K562 (cell line): ENCODE measurements around the gene HMGB2. TPM values are rescaled to one million over a fixed set of nuclear protein-coding genes. Genes with fewer than 3 reads are reported as not detected.

Experiments
- ATF6 ChIP-seq: sonication (generic); formaldehyde crosslinking; IDR thresholded peaks from 2 replicates; pipeline ENCODE4 v1.4.0; 2020; ENCODE audit warnings: mild to moderate bottlenecking, missing genetic modification reagents
- FOSL1 ChIP-seq: fragments of 200-800 bp; sonication (Bioruptor generic); conservative IDR thresholded peaks from 2 replicates; pipeline ENCODE4 v1.6.1; 2016; ENCODE audit warnings: missing genetic modification characterization, missing compliant biosample characterization
- RBFOX2 ChIP-seq: fragments of 200-400 bp; formaldehyde crosslinking; IDR thresholded peaks from 2 replicates; pipeline ENCODE4 v1.6.1; 2017; ENCODE audit warnings: low read depth, mild to moderate bottlenecking, low read length, moderate library complexity
- RFX1 ChIP-seq: fragments of 450-650 bp; IDR thresholded peaks from 2 replicates; pipeline ENCODE4 v1.6.1; 2016; ENCODE audit warnings: mild to moderate bottlenecking, moderate library complexity
- RNF2 ChIP-seq: sonication (generic); IDR thresholded peaks from 2 replicates; pipeline ENCODE4 v1.6.1; 2016
- TAF1 ChIP-seq: IDR thresholded peaks from 2 replicates; pipeline ENCODE4 v1.6.1; 2011; ENCODE audit warnings: mild to moderate bottlenecking, low read length, moderate library complexity; ENCODE audit not compliant: insufficient read depth, control insufficient read depth, severe bottlenecking; ENCODE audit errors: extremely low read depth
- ZNF197 ChIP-seq: fragments of 200-800 bp; sonication (Bioruptor generic); IDR thresholded peaks from 2 replicates; pipeline ENCODE4 v1.6.1; 2016; ENCODE audit warnings: low read depth, missing genetic modification characterization, missing compliant biosample characterization
- polyA plus RNA-seq, 8 experiments: library from polyadenylated mRNA; depleted of rRNA in 4 of 8; stranded (reverse) in 5 of 8; unstranded in 3 of 8; fragments of >200 nt; fragmentation: Nextera tagmentation in 2 of 8; fragmentation: Illumina TruSeq in 1 of 8; extraction: Ambion mirVana in 2 of 8; extraction: Trizol in 1 of 8; gene quantifications; 2 replicates each; pipeline versions ENCODE4 v1.2.1 to v1.2.3, GENCODE V29; 2011 to 2014; ENCODE audit warnings: inconsistent platforms in 1 of 8, missing spikeins in 1 of 8
- total RNA-seq, 7 experiments: library from RNA; depleted of rRNA in 6 of 7; stranded (reverse); fragments of >200 nt in 6 of 7; fragmentation: Illumina TruSeq in 2 of 7; extraction: Trizol in 2 of 7; gene quantifications; 2 replicates each; pipeline versions ENCODE4 v1.2.1 to v1.2.3, GENCODE V29; 2011 to 2021; ENCODE audit warnings: low replicate concordance in 1 of 7
- TF ChIP-seq, protein P1 (sequence below): fragments of 450-650 bp; IDR thresholded peaks from 2 replicates; pipeline ENCODE4 v1.7.1; 2018; ENCODE audit warnings: mild to moderate bottlenecking, low read depth; ENCODE audit not compliant: partially characterized antibody

The HMGB2 gene
- total and polyA plus RNA-seq, 9 of the 15 experiments (the other 6 are each of a cell fraction or from before 2014, with no cell fraction given): 309 to 822 (median 626) TPM

GRCh38 chr4:173370130-173370476 lies 35.9 kb upstream of the HMGB2 start (continued):
- TF ChIP-seq ATF6: 0 out of 2 replicates have a peak, but pooled peaks have one; percentile 22
- TF ChIP-seq, protein P1, sequence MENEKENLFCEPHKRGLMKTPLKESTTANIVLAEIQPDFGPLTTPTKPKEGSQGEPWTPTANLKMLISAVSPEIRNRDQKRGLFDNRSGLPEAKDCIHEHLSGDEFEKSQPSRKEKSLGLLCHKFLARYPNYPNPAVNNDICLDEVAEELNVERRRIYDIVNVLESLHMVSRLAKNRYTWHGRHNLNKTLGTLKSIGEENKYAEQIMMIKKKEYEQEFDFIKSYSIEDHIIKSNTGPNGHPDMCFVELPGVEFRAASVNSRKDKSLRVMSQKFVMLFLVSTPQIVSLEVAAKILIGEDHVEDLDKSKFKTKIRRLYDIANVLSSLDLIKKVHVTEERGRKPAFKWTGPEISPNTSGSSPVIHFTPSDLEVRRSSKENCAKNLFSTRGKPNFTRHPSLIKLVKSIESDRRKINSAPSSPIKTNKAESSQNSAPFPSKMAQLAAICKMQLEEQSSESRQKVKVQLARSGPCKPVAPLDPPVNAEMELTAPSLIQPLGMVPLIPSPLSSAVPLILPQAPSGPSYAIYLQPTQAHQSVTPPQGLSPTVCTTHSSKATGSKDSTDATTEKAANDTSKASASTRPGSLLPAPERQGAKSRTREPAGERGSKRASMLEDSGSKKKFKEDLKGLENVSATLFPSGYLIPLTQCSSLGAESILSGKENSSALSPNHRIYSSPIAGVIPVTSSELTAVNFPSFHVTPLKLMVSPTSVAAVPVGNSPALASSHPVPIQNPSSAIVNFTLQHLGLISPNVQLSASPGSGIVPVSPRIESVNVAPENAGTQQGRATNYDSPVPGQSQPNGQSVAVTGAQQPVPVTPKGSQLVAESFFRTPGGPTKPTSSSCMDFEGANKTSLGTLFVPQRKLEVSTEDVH: no peak
- 0 out of 2 replicates have a peak, but pooled peaks have one; percentile 5 for TF ChIP-seq RNF2
- TF ChIP-seq RFX1: no peak
- no peak for TF ChIP-seq FOSL1
- TF ChIP-seq RBFOX2: 0 out of 2 replicates have a peak, but pooled peaks have one; percentile 6
- TF ChIP-seq ZNF197: 0 out of 2 replicates have a peak, but pooled peaks have one; percentile 10
- TF ChIP-seq TAF1: peak; percentile 1
- TF ChIP-seq, all 486 proteins: peak for 7
